ENCODE data around the gene SELENOK.

SELENOK gene

DNA sequence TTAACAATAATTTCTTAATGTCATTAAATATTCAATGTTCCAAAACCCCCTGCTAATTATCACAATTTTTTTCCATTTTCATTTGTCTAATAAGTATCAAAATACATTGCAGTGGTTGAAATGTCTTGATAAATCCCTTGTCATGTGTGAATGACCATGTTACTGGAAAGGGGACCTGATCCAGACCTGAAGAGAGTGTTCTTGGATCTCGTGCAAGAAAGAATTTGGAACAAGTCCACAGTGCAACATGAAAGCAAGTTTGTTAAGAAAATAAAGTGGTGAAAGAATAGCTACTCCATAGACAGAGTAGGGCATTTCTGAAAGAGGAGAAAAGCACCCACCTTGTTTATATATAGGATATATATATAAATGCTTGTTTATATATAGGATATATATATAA is 10.4 kb upstream of the SELENOK start:
- DNase-seq (ENCODE audit: low read depth), result no peak
- TF ChIP-seq, protein P1, sequence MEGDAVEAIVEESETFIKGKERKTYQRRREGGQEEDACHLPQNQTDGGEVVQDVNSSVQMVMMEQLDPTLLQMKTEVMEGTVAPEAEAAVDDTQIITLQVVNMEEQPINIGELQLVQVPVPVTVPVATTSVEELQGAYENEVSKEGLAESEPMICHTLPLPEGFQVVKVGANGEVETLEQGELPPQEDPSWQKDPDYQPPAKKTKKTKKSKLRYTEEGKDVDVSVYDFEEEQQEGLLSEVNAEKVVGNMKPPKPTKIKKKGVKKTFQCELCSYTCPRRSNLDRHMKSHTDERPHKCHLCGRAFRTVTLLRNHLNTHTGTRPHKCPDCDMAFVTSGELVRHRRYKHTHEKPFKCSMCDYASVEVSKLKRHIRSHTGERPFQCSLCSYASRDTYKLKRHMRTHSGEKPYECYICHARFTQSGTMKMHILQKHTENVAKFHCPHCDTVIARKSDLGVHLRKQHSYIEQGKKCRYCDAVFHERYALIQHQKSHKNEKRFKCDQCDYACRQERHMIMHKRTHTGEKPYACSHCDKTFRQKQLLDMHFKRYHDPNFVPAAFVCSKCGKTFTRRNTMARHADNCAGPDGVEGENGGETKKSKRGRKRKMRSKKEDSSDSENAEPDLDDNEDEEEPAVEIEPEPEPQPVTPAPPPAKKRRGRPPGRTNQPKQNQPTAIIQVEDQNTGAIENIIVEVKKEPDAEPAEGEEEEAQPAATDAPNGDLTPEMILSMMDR (conservative IDR thresholded peaks at IDR 0.05; ENCODE audit: control insufficient read depth, insufficient read depth, low read depth, low read length), result no peak
- no peak overlapping the region for H3K4me3 ChIP-seq (ENCODE audit: control insufficient read depth, low read depth, low read length)

DNA sequence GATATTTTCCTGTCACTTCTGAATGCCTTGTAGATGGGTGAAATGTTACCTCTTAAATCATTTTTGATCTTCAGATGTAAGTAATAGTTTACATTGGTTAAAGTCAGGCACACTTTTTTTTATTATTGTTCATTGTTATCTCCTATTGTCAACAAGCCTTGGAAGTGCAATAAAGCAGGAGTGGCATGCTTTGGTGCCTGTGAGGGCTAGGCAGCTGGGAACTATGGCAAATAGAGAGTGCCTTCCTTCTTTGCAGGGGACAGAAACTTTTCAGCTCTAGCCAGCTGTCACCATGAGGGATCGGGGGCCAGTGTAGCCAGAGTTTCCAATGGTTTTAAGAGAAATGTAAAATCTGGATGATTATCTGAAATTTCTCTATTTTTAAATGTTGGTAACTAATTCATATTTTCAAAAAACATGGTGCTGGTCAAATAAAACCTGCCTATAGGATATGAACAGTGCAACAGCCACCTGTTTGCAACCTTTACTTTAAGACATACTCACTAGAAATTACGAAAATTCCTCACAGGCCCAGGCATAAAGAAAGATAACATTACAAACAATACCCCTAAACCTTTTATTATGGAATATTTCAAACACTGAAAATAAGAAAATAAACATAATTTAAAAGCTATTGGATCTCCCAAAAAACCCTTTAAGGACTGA is 9.1 kb upstream of the SELENOK start:
- H3K4me3 ChIP-seq (ENCODE audit: control insufficient read depth, low read depth, low read length), result no peak overlapping the region
- TF ChIP-seq, protein P1 (conservative IDR thresholded peaks at IDR 0.05; ENCODE audit: control insufficient read depth, insufficient read depth, low read depth, low read length), result no peak
- no peak for DNase-seq (ENCODE audit: low read depth)

DNA sequence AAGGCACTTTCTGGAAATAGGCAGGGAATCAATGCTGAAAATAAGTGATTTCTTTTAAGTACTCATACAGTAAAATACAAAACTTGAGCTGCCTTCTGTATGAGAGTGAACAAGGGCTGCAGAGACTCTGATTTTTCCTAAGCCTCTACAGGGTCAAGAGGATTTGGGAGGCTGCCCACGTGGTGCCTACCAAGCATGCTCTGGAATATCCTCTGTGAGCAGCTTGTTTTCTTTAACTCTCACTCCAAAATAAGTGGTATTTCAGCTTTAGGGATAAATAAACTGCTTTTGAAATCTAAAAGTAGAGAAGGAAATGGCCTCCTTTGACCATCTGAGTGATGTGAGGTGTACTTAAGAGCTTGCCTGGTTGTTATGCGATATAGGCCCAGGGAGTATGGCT is 8.1 kb upstream of the SELENOK start:
- DNase-seq (ENCODE audit: low read depth), result no peak
- no peak overlapping the region for H3K4me3 ChIP-seq (ENCODE audit: control insufficient read depth, low read depth, low read length)
- TF ChIP-seq, protein P1 (conservative IDR thresholded peaks at IDR 0.05; ENCODE audit: control insufficient read depth, insufficient read depth, low read depth, low read length), result no peak

DNA sequence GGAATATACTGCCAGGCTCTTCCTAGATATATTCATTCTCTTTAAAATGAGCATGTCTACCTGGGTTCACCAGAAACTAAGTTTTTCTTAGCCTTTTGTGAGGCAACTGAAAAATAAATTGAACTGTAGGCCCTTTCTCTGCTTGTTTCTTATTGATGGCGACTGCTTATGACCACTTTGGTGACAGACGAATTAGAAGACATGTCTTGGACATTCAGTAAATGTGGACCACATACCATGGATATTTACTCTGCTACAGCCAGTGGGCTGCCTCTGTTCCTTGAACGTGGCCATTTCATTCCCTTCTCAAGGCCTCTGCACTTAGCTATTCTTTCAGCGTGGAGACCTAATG is 603 bp upstream of the SELENOK start:
- DNase-seq (ENCODE audit: low read depth), result peak; percentile 12
- TF ChIP-seq, protein P1 (conservative IDR thresholded peaks at IDR 0.05; ENCODE audit: control insufficient read depth, insufficient read depth, low read depth, low read length), result no peak
- H3K4me3 ChIP-seq (ENCODE audit: control insufficient read depth, low read depth, low read length), result peak overlapping the region; percentile 60

DNA sequence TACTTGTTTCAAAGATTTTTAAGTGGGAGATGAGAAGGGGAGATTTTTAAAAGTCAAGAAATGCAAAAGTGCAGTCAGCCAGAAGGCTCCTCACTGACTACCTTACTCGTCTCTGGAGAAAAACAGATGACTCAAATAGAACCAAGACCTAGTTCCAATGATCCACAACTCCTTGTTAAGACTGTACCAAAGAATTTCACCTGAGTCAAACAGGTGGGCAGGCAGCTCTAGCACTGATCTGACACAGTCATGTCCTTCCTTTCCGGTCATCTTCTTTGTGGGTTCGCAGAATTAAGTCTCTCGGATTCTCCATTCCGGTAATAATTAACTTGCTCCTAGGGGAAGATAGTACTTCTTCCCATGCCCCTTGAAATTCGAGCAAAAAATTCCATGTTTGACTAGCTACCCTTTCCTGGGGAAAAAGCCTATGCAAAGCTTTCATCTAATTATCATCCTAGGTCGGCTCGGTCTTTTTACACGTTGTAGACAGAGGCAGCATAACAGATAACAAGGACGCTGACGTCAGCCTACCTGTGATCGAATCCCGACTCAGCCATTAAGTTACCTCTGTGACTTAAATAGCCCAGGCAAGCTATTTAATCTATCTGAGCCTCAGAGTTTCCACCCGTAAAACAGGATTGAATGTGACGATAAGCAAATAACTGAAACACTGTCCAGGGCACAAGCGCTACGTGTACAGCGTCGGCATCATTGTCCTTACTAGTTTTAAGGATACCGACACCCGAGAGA is 758 bp downstream of the SELENOK start:
- TF ChIP-seq, protein P1 (conservative IDR thresholded peaks at IDR 0.05; ENCODE audit: control insufficient read depth, insufficient read depth, low read depth, low read length), result no peak
- DNase-seq (ENCODE audit: low read depth), result peak; percentile 29
- peak overlapping the region; percentile 95 for H3K4me3 ChIP-seq (ENCODE audit: control insufficient read depth, low read depth, low read length)

DNA sequence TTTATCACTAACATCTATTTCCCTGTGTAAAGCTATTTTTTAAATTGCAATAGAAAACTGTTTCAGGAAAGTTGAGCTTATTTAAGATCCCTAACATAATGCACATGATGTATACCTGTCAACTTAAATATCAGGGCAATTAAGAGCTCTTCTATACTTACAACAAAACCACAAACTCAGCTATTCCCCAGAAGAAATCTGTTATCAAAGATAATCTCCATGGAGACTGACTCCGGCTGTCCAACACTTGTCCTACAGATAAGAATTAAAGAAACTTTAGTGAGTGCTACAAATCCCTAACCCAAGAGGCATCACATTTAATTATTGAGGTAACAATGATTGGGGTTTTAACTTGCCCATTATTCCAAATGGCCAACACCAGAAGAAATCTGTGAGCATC is 3.4 kb downstream of the SELENOK start:
- H3K4me3 ChIP-seq (ENCODE audit: control insufficient read depth, low read depth, low read length), result no peak overlapping the region
- TF ChIP-seq, protein P1 (conservative IDR thresholded peaks at IDR 0.05; ENCODE audit: control insufficient read depth, insufficient read depth, low read depth, low read length), result no peak
- no peak for DNase-seq (ENCODE audit: low read depth)

Data from fibroblast of mammary gland (primary cell).